GM12864 (cell line): ENCODE data around the gene ANKRD34C.
A peak's percentile ranks its signal among the peaks of the same experiment; 100 is the strongest.

Experiments used
- DNase-seq: peaks from one replicate; pipeline ENCODE4 v3.0.0-alpha.2; 2011; ENCODE audit warnings: low read depth
- H3K4me3 ChIP-seq: 2 replicates; pipeline ENCODE4 v1.5.1; 2011; ENCODE audit warnings: mild to moderate bottlenecking, low read depth, low read length, control low read depth
- TF ChIP-seq, protein P1 (sequence below): IDR thresholded peaks from 2 replicates; pipeline ENCODE4 v1.5.1; 2011; ENCODE audit warnings: low read depth, mild to moderate bottlenecking, moderate library complexity, low read length, control low read depth, inconsistent platforms; ENCODE audit errors: missing control alignments

ANKRD34C gene

GRCh38 chr15:79294075-79294474 lies 11.6 kb downstream of the ANKRD34C start:
- H3K4me3 ChIP-seq = no peak overlapping the region
- TF ChIP-seq, protein P1, sequence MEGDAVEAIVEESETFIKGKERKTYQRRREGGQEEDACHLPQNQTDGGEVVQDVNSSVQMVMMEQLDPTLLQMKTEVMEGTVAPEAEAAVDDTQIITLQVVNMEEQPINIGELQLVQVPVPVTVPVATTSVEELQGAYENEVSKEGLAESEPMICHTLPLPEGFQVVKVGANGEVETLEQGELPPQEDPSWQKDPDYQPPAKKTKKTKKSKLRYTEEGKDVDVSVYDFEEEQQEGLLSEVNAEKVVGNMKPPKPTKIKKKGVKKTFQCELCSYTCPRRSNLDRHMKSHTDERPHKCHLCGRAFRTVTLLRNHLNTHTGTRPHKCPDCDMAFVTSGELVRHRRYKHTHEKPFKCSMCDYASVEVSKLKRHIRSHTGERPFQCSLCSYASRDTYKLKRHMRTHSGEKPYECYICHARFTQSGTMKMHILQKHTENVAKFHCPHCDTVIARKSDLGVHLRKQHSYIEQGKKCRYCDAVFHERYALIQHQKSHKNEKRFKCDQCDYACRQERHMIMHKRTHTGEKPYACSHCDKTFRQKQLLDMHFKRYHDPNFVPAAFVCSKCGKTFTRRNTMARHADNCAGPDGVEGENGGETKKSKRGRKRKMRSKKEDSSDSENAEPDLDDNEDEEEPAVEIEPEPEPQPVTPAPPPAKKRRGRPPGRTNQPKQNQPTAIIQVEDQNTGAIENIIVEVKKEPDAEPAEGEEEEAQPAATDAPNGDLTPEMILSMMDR = no peak

DNA sequence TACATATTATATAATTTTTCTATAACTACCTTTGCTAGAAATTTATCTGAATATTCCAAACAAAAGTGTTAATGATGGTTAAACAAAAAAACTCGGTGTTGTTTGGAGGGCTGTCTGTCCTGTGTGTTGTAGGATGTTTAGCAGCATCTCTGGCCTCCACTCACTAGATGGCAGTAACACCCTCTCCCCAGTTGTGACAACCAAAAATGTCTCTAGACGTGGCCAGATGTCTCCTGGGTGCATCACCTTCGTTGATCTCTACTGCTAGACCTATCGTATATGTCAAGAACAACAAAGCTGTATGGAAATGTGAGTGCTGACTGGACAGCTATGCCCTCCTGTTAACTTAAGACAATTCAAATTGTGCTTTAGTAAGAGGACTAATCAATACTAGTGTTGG lies 14.1 kb downstream of the ANKRD34C start:
- DNase-seq = no peak
- no peak overlapping the region for H3K4me3 ChIP-seq
- TF ChIP-seq, protein P1 = peak; percentile 51

More at GRCh38 chr15:79294075-79294474, 11.6 kb downstream of the ANKRD34C start:
- no peak for DNase-seq

GRCh38 chr15:79299126-79299840 lies 16.8 kb downstream of the ANKRD34C start:
- TF ChIP-seq, protein P1 = no peak
- no peak for DNase-seq

DNA sequence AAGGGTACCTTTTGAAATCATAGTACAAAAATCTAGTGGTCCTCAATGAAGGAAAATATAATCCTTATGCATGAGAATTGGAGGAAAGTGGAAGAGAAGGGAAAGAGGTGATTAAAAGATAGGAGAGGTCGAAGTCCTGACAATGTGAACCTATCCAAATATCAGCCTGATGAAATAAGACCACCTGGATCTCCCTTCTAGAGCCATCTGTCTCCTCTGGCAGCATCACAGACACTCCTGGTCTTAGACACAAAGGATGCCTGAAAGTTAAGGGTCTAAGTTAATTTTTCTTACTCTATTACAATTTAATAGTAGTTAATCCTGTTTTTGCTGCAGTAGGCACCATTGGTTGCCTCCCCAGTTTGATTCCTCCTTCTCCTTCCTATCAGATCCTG lies 17.3 kb downstream of the ANKRD34C start:
- no peak overlapping the region for H3K4me3 ChIP-seq
- TF ChIP-seq, protein P1 = no peak
- DNase-seq = no peak

More at GRCh38 chr15:79299126-79299840, 16.8 kb downstream of the ANKRD34C start:
- no peak overlapping the region for H3K4me3 ChIP-seq

DNA sequence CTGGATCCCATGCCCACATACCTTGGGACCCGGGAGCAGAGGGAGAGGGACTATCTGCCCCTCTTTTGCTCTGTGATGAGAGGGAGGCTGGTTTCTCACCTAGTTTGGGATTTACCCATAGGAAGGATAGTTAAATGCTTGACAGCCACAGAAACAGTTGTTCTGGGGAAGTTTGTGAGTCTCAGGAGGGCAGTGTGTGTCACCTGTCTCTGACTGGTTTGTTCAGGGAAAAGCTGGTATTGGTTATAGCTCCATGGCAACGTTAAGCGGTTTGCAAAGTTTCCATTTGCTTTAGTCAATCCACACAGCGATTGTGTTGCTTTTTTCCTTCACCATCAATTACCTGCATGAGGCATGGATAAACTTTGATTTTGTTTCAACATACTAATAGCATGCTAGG lies 24.7 kb downstream of the ANKRD34C start:
- TF ChIP-seq, protein P1 = no peak
- no peak overlapping the region for H3K4me3 ChIP-seq
- DNase-seq = no peak

- DNase-seq = no peak
- TF ChIP-seq, protein P1 = no peak
- H3K4me3 ChIP-seq = no peak overlapping the region
These were observed 26.4 kb downstream of the ANKRD34C start for GRCh38 chr15:79308874-79309273.

DNA sequence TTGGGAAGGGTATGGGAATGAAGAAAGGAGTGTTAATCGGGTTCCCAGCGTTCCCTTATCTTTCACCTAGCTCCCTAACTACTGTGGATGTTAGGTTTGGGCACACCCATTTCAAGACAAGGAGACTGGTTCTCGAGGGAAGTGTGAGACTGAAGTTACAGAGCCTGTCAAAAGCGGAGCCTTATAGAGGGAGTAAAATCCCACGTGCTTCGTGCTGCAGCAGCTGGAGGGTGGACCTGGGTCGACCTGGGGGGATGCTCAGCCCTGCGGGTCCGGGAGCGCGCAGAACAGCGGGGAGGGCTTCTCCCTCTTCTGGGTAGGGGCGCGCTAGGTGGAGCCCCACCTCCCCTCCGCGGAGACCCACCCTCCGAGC lies 28.1 kb downstream of the ANKRD34C start:
- no peak for DNase-seq
- TF ChIP-seq, protein P1 = no peak
- peak overlapping the region; percentile 99 for H3K4me3 ChIP-seq
